GM12878 (cell line): ENCODE measurements around the gene DNAJB6. TPM values are rescaled to one million over a fixed set of nuclear protein-coding genes. Genes with fewer than 3 reads are reported as not detected.

Experiments used
- ATAC-seq: fragments of 200-7000 bp; cut with Tn5 transposase; 3 replicates; pipeline ENCODE4 v1.9.1; 2020; ENCODE audit warnings: mild to moderate bottlenecking, moderate library complexity
- BruUV-seq: library from RNA; stranded (reverse); fragments of 400-500 nt; replicated peaks from 2 replicates; lab custom pipeline; 2021; lab: Mats Ljungman, UMichigan
- CTCF ChIA-PET: fragments of 300-600 bp; sonication (Branson Sonifier 250); formaldehyde crosslinking; extraction: SDS; loops from one replicate; lab custom pipeline; 2021; ENCODE audit warnings: inconsistent platforms; lab: Yijun Ruan, JAX
- POLR2A ChIA-PET: fragments of 350-600 bp; formaldehyde crosslinking; extraction: SDS; loops from one replicate; lab custom pipeline; 2021; ENCODE audit warnings: inconsistent platforms; lab: Charles Lee
- RAD21 ChIA-PET: fragments of 300-600 bp; sonication (Branson Sonifier 250); formaldehyde crosslinking; loops from one replicate; lab custom pipeline; 2023; ENCODE audit warnings: antibody characterized with exemption; ENCODE audit not compliant: unreplicated experiment; lab: Charles Lee
- SMC1A ChIA-PET: fragments of 300-600 bp; sonication (Branson Sonifier 250); formaldehyde crosslinking; loops from one replicate; lab custom pipeline; 2023; ENCODE audit not compliant: unreplicated experiment, uncharacterized antibody; lab: Charles Lee
- DNase-seq: peaks from one replicate; pipeline ENCODE4 v3.0.0-alpha.2; 2011; ENCODE audit warnings: low read depth, low spot score
- FAIRE-seq: peaks from 3 replicates; lab custom pipeline; 2011; peaks lifted over from hg19 to GRCh38; lab: Jason Lieb, UNC
- H2AFZ ChIP-seq: 2 replicates; pipeline ENCODE4 v1.6.0; 2011; ENCODE audit warnings: low read depth, low read length, control low read depth; ENCODE audit not compliant: control insufficient read depth
- H3K27ac ChIP-seq: 2 replicates; pipeline ENCODE4 v1.5.1; 2011; ENCODE audit warnings: control low read depth; ENCODE audit not compliant: control insufficient read depth, insufficient read depth
- H3K27me3 ChIP-seq, 2 experiments: replicated peaks in 1 of 2; 2 replicates each; pipeline versions ENCODE4 v1.6.0 to v1.6.1; 2011; ENCODE audit warnings: low read length in 1 of 2; ENCODE audit not compliant: control insufficient read depth in 2 of 2, insufficient read depth in 2 of 2
- H3K36me3 ChIP-seq, 2 experiments: 2 replicates each; pipeline ENCODE4 v1.5.1; 2011; ENCODE audit warnings: low read length in 1 of 2; ENCODE audit not compliant: control insufficient read depth in 2 of 2, insufficient read depth in 2 of 2
- H3K4me1 ChIP-seq: 2 replicates; pipeline ENCODE4 v1.6.1; 2011; ENCODE audit warnings: mild to moderate bottlenecking, low read length, moderate library complexity, mixed read lengths; ENCODE audit not compliant: control insufficient read depth, insufficient read depth
- H3K4me2 ChIP-seq: 2 replicates; pipeline ENCODE4 v1.6.0; 2011; ENCODE audit warnings: control low read depth; ENCODE audit not compliant: control insufficient read depth, insufficient read depth
- H3K4me3 ChIP-seq: fragments of 200-600 bp; sonication (generic); 2 replicates; pipeline ENCODE4 v1.5.1; 2016
- H3K79me2 ChIP-seq: 2 replicates; pipeline ENCODE4 v1.6.0; 2011; ENCODE audit warnings: low read length; ENCODE audit not compliant: control insufficient read depth, insufficient read depth
- H3K9ac ChIP-seq: 2 replicates; pipeline ENCODE4 v1.8.0; 2011; ENCODE audit warnings: low read length, control low read depth, mixed read lengths; ENCODE audit not compliant: control insufficient read depth, insufficient read depth
- H3K9me3 ChIP-seq: replicated peaks from 3 replicates; pipeline ENCODE4 v1.5.1; 2011; ENCODE audit warnings: mild to moderate bottlenecking, low read length; ENCODE audit not compliant: control insufficient read depth, insufficient read depth
- H4K20me1 ChIP-seq: 2 replicates; pipeline ENCODE4 v1.6.0; 2011; ENCODE audit not compliant: control insufficient read depth, insufficient read depth
- CEBPB ChIP-seq, 2 experiments: fragments of 150-350 bp in 1 of 2; IDR thresholded peaks; 2 replicates each; pipeline ENCODE4 v1.6.1; 2012 to 2014; ENCODE audit warnings: low read depth in 2 of 2, low read length in 2 of 2, borderline replicate concordance in 1 of 2, inconsistent platforms in 1 of 2
- E2F8 ChIP-seq: fragments of 450-650 bp; IDR thresholded peaks from 2 replicates; pipeline ENCODE4 v1.6.1; 2018; ENCODE audit warnings: mild to moderate bottlenecking, low read depth, moderate library complexity; ENCODE audit not compliant: partially characterized antibody
- FOXK2 ChIP-seq: fragments of 450-650 bp; IDR thresholded peaks from 2 replicates; pipeline ENCODE4 v1.6.1; 2017; ENCODE audit warnings: mild to moderate bottlenecking, moderate library complexity
- KDM1A ChIP-seq: fragments of 200-600 bp; sonication (generic); IDR thresholded peaks from 2 replicates; pipeline ENCODE4 v1.6.1; 2016; ENCODE audit warnings: borderline replicate concordance
- MXI1 ChIP-seq: fragments of 150-350 bp; IDR thresholded peaks from 2 replicates; pipeline ENCODE4 v1.6.1; 2011; ENCODE audit warnings: low read depth, mild to moderate bottlenecking, inconsistent platforms, low read length, improper control_type of control experiment
- NFXL1 ChIP-seq: fragments of 450-650 bp; IDR thresholded peaks from 2 replicates; pipeline ENCODE4 v1.6.1; 2017; ENCODE audit warnings: antibody characterized with exemption, mild to moderate bottlenecking, borderline replicate concordance
- NKRF ChIP-seq: fragments of 450-650 bp; conservative IDR thresholded peaks from 2 replicates; pipeline ENCODE4 v1.6.1; 2017; ENCODE audit warnings: mild to moderate bottlenecking, moderate library complexity
- NR2C1 ChIP-seq: fragments of 450-650 bp; IDR thresholded peaks from 2 replicates; pipeline ENCODE4 v1.6.1; 2017; ENCODE audit warnings: antibody characterized with exemption, mild to moderate bottlenecking, moderate library complexity
- NR2C2 ChIP-seq: IDR thresholded peaks from 2 replicates; pipeline ENCODE4 v1.6.1; 2011; ENCODE audit warnings: borderline replicate concordance, low read depth; ENCODE audit not compliant: control insufficient read depth, insufficient read length
- REST ChIP-seq: IDR thresholded peaks from 2 replicates; pipeline ENCODE4 v1.6.1; 2012; ENCODE audit warnings: mild to moderate bottlenecking, low read depth, low read length
- SPI1 ChIP-seq: IDR thresholded peaks from 2 replicates; pipeline ENCODE4 v1.6.1; 2011; ENCODE audit warnings: low read depth, mild to moderate bottlenecking, low read length, moderate library complexity, borderline replicate concordance; ENCODE audit not compliant: insufficient read depth
- YBX1 ChIP-seq: fragments of 450-650 bp; IDR thresholded peaks from 2 replicates; pipeline ENCODE4 v1.6.1; 2016; ENCODE audit warnings: antibody characterized with exemption
- ZNF217 ChIP-seq: fragments of 450-650 bp; IDR thresholded peaks from 2 replicates; pipeline ENCODE4 v1.6.1; 2017; ENCODE audit warnings: antibody characterized with exemption, mild to moderate bottlenecking
- ZSCAN29 ChIP-seq: fragments of 450-650 bp; IDR thresholded peaks from 2 replicates; pipeline ENCODE4 v1.6.1; 2017; ENCODE audit warnings: mild to moderate bottlenecking, moderate library complexity
- WGBS: methylation state at CpG from one replicate; pipeline ENCODE4 v1.1.6; 2016; ENCODE audit warnings: low lambda C conversion rate; ENCODE audit not compliant: insufficient replicate concordance, insufficient coverage; ENCODE audit errors: missing lambda C conversion rate; 5-methylcytosine and 5-hydroxymethylcytosine counted together
- in situ Hi-C: fragments of 300-500 bp; cut with MboI; formaldehyde crosslinking; loops from 9 replicates; pipeline ENCODE4 v1.14.3; 2018; ENCODE audit warnings: mixed read lengths
- intact Hi-C: fragments of 100-400 bp; cut with micrococcal nuclease; formaldehyde crosslinking; loops from one replicate; pipeline ENCODE4 v1.14.2; 2022; ENCODE audit not compliant: unreplicated experiment
- polyA plus RNA-seq, 11 experiments: library from polyadenylated mRNA; depleted of rRNA in 4 of 11; unstranded in 6 of 11; stranded (reverse) in 5 of 11; fragments of >200 nt; fragmentation: Nextera tagmentation in 4 of 11; fragmentation: Illumina TruSeq in 1 of 11; extraction: Ambion mirVana in 4 of 11; extraction: Trizol in 1 of 11; gene quantifications; 1 replicate in 1 of 11; 2 replicates in 10 of 11; pipeline versions ENCODE4 v1.2.1 to v1.2.3, GENCODE V29; 2011 to 2016; ENCODE audit warnings: inconsistent platforms in 2 of 11, missing spikeins in 2 of 11, low read depth in 1 of 11
- total RNA-seq, 4 experiments: library from RNA; depleted of rRNA in 3 of 4; stranded (reverse); fragments of >200 nt in 3 of 4; fragmentation: Illumina TruSeq in 1 of 4; extraction: Trizol in 1 of 4; gene quantifications; 2 replicates each; pipeline versions ENCODE4 v1.2.1 to v1.2.3, GENCODE V29; 2013 to 2021

Gene DNAJB6
- total and polyA plus RNA-seq, 10 of the 15 experiments (the other 5 are each of a cell fraction or from before 2014, with no cell fraction given): 34.5 to 117 (median 53.1) TPM

- Histone ChIP-seq H3K9ac (no peak overlapping the region), H3K4me3 (no peak overlapping the region), H3K27ac (no peak overlapping the region), H3K4me2 (no peak overlapping the region), H2AFZ (no peak overlapping the region), H4K20me1 (peaks cover 5% of the 10 kb centered on the region; the same call in 1 of the 2 replicates), H3K9me3 (no peaks in the 10 kb centered on the region), H3K27me3 (no peaks in the 10 kb centered on the region), H3K4me1 (peaks cover 13% of the 10 kb centered on the region), H3K36me3 (peaks cover 1 to 3% of the 10 kb centered on the region in 2 experiments; a peak in 2 of 4 replicates), H3K79me2 (peaks cover 90% of the 10 kb centered on the region)
- SMC1A ChIA-PET: interaction anchor here (0.6 to 2.1 kb wide), 4 partner anchors 8 to 18 kb away, joined by 3 to 7 read pairs (median 3); no protein-coding TSS in a partner anchor
- CTCF ChIA-PET: interaction anchor here (1.3 to 1.5 kb wide), 2 partner anchors 8 to 74 kb away, joined by 3 to 5 read pairs; no protein-coding TSS in a partner anchor
- no peak for FAIRE-seq
- in situ Hi-C loops: no loop called here
- no peak for ATAC-seq
- RAD21 ChIA-PET: no interaction called here
- BruUV-seq: no TSS peak
- intact Hi-C loops: no loop called here
- POLR2A ChIA-PET: no interaction called here
- WGBS: 59% methylated on average over 11 of the region's 11 CpGs
- DNase-seq: no peak
- TF ChIP-seq NFXL1: no peak
- TF ChIP-seq MXI1: no peak
- TF ChIP-seq NKRF: no peak
- no peak for TF ChIP-seq REST
- TF ChIP-seq SPI1: no peak
- TF ChIP-seq ZSCAN29: no peak
- TF ChIP-seq ZNF217: no peak
- no peak for TF ChIP-seq NR2C1
- no peak for TF ChIP-seq YBX1
- no peak for TF ChIP-seq E2F8
- TF ChIP-seq NR2C2: no peak
- no peak for TF ChIP-seq FOXK2
- TF ChIP-seq KDM1A: no peak
- TF ChIP-seq CEBPB (IDR thresholded peaks at IDR 0.05; ENCODE audit: borderline replicate concordance in 1 of 2, low read depth in 2 of 2, low read length in 2 of 2): no peak
Observed at GRCh38 chr7:157347217-157347904, 10.6 kb downstream of the DNAJB6 start.
